Measurements from ENCODE around the gene KRTAP15-1. TPM values are rescaled to one million over a fixed set of nuclear protein-coding genes. Genes with fewer than 3 reads are reported as not detected.

Gene KRTAP15-1
- polyA plus RNA-seq, 3 donors, result not detected

DNA sequence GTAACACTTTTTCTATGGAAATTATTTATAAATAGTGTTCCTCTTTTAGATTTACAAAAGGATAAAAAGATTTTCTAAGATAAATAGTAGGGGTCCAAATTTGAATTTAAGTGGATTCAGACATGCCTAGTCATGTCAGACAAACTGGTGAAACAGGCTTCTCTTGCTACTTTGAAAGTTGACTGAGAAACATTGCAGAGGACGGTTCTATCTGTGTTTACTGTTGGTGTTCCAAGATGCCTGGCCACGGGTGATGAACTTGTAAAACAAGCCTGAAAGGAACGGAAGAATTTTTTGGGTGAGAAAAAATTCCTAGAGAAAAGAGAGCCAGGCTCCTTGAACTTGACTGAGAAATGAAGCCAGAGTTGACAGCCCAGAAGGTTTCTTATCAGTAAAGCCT is 37.9 kb downstream of the KRTAP15-1 start:
- DNase-seq, result no peak
- no peak overlapping the region for H2AFZ ChIP-seq (ENCODE audit: insufficient read depth, low read depth, low read length, poor library complexity, severe bottlenecking)
- no peaks in the 10 kb centered on the region for H3K4me1 ChIP-seq (ENCODE audit: control insufficient read depth in 1 of 2, insufficient read depth in 2 of 2, low read length in 2 of 2)
- Mint-ChIP-seq H3K4me3 (no peak overlapping the region), H3K36me3 (no peaks in the 10 kb centered on the region), H3K27me3 (ENCODE audit: low read depth in 3 of 3) (no peaks in the 10 kb centered on the region), H3K4me1 (no peaks in the 10 kb centered on the region), H3K9me3 (peaks cover 0 to 2% (median 0%) of the 10 kb centered on the region in 7 donors), H3K27ac (no peak overlapping the region)
- no peak overlapping the region for H3K9ac ChIP-seq (ENCODE audit: insufficient read depth, low read length, poor library complexity, severe bottlenecking)
- no peaks in the 10 kb centered on the region for H3K79me2 ChIP-seq (ENCODE audit: insufficient read depth, low read length)
- H3K36me3 ChIP-seq (replicated peaks in 1 of 2; ENCODE audit: control insufficient read depth in 1 of 2, insufficient read depth in 2 of 2, low read length in 2 of 2), result no peaks in the 10 kb centered on the region
- no peaks in the 10 kb centered on the region for H3K9me3 ChIP-seq (replicated peaks in 1 of 2; ENCODE audit: control insufficient read depth in 1 of 2, insufficient read depth in 1 of 2, low read length in 2 of 2)
- H3K27me3 ChIP-seq (ENCODE audit: control insufficient read depth in 2 of 2, insufficient read depth in 2 of 2, low read length in 2 of 2), result no peaks in the 10 kb centered on the region
- WGBS (ENCODE audit: insufficient coverage), result 61% methylated on average over 3 of the region's 3 CpGs
- no peak overlapping the region for H3K27ac ChIP-seq (ENCODE audit: low read depth in 1 of 2, low read length in 2 of 2)
- no peaks in the 10 kb centered on the region for H4K20me1 ChIP-seq (ENCODE audit: insufficient read depth, low read length)
- H3K4me3 ChIP-seq (replicated peaks in 1 of 3; ENCODE audit: low read depth in 2 of 3, low read length in 3 of 3), result no peak overlapping the region
- TF ChIP-seq, protein P1, sequence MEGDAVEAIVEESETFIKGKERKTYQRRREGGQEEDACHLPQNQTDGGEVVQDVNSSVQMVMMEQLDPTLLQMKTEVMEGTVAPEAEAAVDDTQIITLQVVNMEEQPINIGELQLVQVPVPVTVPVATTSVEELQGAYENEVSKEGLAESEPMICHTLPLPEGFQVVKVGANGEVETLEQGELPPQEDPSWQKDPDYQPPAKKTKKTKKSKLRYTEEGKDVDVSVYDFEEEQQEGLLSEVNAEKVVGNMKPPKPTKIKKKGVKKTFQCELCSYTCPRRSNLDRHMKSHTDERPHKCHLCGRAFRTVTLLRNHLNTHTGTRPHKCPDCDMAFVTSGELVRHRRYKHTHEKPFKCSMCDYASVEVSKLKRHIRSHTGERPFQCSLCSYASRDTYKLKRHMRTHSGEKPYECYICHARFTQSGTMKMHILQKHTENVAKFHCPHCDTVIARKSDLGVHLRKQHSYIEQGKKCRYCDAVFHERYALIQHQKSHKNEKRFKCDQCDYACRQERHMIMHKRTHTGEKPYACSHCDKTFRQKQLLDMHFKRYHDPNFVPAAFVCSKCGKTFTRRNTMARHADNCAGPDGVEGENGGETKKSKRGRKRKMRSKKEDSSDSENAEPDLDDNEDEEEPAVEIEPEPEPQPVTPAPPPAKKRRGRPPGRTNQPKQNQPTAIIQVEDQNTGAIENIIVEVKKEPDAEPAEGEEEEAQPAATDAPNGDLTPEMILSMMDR (IDR thresholded peaks at IDR 0.05), result no peak
- intact Hi-C loops (cut with micrococcal nuclease), result no loop called here
- no peak overlapping the region for H3K4me2 ChIP-seq (replicated peaks; ENCODE audit: extremely low read depth, low read length, poor library complexity, severe bottlenecking)

DNA sequence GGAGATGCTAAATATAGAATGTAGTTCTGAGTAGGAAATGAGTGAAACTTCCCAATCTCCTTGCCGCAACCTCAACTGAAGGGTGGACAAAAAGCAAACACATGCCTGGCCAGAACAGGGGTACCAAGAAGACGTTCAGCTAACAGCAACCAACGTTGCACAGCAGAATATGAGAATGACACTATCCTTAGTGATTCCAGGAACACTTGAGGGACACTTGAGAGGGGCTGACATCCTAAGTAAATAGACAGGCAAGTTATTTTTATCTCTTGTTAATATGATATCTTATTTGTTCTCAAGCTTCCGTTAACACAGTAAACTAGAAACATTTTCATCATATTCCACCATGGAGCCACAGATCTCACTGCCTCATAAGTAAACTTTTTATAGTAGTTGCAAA is 39.2 kb downstream of the KRTAP15-1 start:
- no peaks in the 10 kb centered on the region for H3K27me3 ChIP-seq (ENCODE audit: control insufficient read depth in 2 of 2, insufficient read depth in 2 of 2, low read length in 2 of 2)
- Mint-ChIP-seq H3K4me1 (no peaks in the 10 kb centered on the region), H3K9me3 (peaks cover 0 to 2% (median 0%) of the 10 kb centered on the region in 7 donors), H3K36me3 (no peaks in the 10 kb centered on the region), H3K27me3 (ENCODE audit: low read depth in 3 of 3) (no peaks in the 10 kb centered on the region), H3K4me3 (no peak overlapping the region), H3K27ac (no peak overlapping the region)
- H3K27ac ChIP-seq (ENCODE audit: low read depth in 1 of 2, low read length in 2 of 2), result no peak overlapping the region
- no peak overlapping the region for H3K4me2 ChIP-seq (replicated peaks; ENCODE audit: extremely low read depth, low read length, poor library complexity, severe bottlenecking)
- H3K36me3 ChIP-seq (replicated peaks in 1 of 2; ENCODE audit: control insufficient read depth in 1 of 2, insufficient read depth in 2 of 2, low read length in 2 of 2), result no peaks in the 10 kb centered on the region
- H2AFZ ChIP-seq (ENCODE audit: insufficient read depth, low read depth, low read length, poor library complexity, severe bottlenecking), result no peak overlapping the region
- no peaks in the 10 kb centered on the region for H3K9me3 ChIP-seq (replicated peaks in 1 of 2; ENCODE audit: control insufficient read depth in 1 of 2, insufficient read depth in 1 of 2, low read length in 2 of 2)
- DNase-seq, result no peak
- TF ChIP-seq, protein P1 (IDR thresholded peaks at IDR 0.05), result no peak
- H3K9ac ChIP-seq (ENCODE audit: insufficient read depth, low read length, poor library complexity, severe bottlenecking), result no peak overlapping the region
- H3K79me2 ChIP-seq (ENCODE audit: insufficient read depth, low read length), result no peaks in the 10 kb centered on the region
- H3K4me3 ChIP-seq (replicated peaks in 1 of 3; ENCODE audit: low read depth in 2 of 3, low read length in 3 of 3), result no peak overlapping the region
- 64% methylated on average over 3 of the region's 4 CpGs for WGBS (ENCODE audit: insufficient coverage)
- no peaks in the 10 kb centered on the region for H4K20me1 ChIP-seq (ENCODE audit: insufficient read depth, low read length)
- intact Hi-C loops (cut with micrococcal nuclease), result no loop called here
- H3K4me1 ChIP-seq (ENCODE audit: control insufficient read depth in 1 of 2, insufficient read depth in 2 of 2, low read length in 2 of 2), result no peaks in the 10 kb centered on the region

Data from CD14-positive monocyte (primary cell).